Stimulated activated CD4-positive, alpha-beta T cell treated with anti-CD3 and anti-CD28 coated beads, Interleukin-1b, Interleukin-23, amount 100 ng/mL, for 24 hours (primary cell): ENCODE measurements around the gene USH1C.

Experiments used
- DNase-seq, 4 experiments: peaks; one replicate each; pipeline ENCODE4 v3.0.0-alpha.2; 2020; ENCODE audit warnings: low read depth in 4 of 4, low spot score in 1 of 4

USH1C gene

GRCh38 chr11:17477361-17477760 is 66.9 kb downstream of the USH1C start:
- DNase-seq = no peak

DNA sequence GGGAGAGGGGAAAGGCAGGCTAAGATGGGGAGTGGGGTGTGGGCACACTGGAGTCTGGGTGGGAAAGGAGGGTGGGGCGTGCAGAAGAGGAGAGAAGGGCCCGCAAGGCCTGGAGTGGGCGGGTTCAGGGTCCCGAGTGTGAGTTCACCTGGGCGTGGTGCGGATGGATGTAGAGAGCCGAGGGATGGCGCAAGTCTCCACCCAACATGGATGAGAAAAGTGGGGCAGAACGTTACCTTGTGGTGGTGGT is 67.2 kb downstream of the USH1C start:
- no peak for DNase-seq

- DNase-seq = no peak
Measured at GRCh38 chr11:17476317-17477083, 67.7 kb downstream of the USH1C start, which contains the start of gene ABCC8. Gene ABCC8, minus strand, starts transcription at chr11:17476845. Its CDS starts 69 bp downstream, at chr11:17476776.

- DNase-seq = no peak
Measured at GRCh38 chr11:17475666-17476316, 68.4 kb downstream of the USH1C start.

- DNase-seq = no peak
Measured at GRCh38 chr11:17473071-17473744, 71.0 kb downstream of the USH1C start.

DNA sequence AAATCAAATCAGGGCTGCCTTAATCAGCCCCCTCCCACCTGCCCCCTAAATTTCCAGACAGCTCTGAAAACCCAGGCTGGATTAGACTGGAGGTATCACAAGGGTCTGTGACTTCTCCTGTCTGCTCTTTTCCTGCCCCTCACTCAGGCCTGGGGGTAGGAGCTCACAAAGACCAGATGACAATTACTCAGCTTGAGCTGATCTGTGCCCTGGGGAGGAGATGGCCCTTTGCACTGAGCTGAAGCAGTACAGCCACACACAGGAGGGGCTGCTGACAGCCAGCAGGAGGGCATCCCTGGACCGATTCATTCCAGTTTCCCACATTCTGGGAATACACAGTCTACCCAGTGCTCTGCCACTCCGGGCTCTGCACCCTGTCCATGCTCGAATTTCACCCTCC is 71.7 kb downstream of the USH1C start:
- no peak for DNase-seq

DNA sequence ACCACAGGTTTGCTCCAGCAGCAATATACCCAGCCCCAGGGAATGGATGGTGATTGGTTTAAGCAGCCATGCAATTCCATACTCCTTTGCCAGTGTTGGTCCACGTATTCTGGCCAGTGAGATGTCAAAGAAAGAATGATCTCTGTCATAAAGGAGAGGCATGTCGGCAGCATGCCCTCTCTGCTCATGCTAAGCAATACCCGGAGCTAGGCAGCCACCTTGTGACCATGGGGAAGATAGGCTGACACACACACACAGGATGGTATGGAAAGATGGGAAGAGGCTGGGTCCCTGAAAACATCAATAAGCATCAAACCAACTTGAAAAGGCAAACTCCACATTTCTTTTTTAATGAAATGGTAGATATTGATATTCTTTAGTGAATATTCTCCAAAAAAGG is 72.7 kb downstream of the USH1C start:
- DNase-seq = no peak

DNA sequence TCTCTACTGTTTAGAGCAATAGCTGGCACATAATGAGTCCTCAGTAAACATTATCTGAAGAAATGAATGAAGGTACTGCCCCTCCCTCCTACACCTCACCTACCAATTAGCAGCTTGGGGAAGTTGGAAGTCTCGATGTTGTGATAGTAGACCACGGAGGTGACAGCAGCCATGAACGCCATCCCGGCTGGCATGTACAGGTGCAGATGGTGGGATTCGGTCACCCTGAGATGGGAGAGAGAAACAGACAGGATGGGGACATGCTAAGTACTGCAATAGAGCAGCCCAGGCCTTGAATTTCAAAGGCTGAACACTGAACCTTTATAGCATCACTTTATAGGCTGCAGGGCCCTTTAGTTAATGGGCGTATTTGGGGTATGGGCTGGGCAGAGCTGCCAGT is 74.2 kb downstream of the USH1C start:
- no peak for DNase-seq

DNA sequence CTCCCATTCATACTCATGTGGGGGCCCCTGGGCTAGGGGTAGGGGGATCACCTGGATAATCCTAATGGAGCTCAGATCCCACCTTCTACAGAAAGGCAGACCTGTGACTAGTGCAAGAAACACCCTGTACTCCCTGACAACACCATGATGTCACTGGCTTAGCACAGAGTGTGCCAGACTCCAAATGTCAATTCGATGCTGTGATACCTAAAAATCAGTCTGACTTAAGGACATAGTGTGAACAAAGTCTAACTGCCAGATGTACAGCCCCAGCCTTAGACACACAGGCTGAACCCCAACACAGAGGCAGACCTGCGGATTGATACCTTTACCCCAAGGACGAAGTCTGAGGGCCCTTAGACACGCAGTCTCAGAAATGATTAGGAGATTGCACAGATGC is 76.1 kb downstream of the USH1C start:
- DNase-seq = no peak

DNA sequence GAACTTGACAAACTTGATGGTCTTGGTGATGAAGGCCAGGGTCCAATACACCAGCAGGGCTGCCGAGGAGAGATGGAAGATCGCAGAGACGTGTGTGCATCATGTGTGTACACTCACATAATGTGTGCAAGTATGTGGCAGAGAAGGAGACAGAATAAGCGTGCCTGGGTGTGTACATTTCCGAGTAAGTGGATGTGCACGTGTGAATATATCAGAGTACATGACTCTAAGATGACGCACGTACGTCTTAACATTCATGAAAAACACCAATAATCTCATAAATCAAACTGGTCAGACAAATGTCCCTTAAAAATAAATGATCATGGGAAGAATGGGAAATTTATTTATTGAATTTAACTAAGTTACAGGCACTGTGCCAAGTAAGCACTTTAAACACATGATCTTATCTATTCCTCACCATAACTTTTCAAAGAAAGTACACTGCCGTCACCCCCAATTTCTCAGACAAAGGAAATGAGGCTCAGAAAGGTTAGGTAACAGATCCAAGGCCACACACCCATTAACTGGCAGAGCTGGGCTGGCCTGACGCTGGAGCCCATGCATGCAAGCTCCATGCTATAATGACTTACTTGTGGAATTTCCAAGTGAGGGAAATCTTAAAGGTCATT is 80.6 kb downstream of the USH1C start:
- no peak for DNase-seq

DNA sequence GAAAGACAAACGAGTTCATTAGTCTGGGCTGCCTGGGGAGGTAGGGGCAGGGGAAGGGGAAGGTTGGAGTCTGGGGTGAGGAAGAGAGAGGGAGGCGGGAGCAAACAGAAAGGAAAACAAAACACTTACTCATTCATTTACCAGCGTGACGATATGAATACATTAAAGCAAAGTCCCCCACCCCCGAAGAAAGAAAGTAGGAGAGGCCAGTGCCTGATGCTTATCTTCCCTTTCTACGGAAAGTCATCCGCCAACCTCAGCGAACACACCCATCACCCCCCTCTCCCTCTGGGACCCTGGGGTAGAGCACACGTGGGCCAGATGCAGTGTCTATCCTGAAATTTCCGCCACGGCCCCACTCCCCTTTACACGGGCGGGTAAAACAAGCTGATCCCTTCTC is 81.3 kb downstream of the USH1C start:
- DNase-seq = no peak

DNA sequence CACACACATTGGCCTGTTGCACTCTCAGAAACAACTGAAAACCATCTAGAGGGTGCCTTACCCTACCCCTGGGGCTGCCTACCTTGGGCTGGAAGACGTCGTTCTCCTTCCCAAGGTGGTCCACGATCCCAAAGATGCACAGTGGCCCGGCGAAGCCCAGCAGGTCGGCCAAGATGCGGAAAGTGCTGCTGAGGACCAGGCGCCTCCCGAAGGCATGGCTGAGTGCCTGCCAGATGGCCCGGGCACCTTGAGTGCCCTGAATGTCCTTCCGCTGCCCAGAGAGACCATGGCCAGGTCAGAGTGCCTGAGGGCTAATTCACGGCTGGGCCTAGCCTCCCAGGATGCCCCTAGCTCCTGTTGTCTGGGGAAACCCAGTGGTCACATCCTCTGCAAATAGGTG is 83.8 kb downstream of the USH1C start:
- DNase-seq = no peak

DNA sequence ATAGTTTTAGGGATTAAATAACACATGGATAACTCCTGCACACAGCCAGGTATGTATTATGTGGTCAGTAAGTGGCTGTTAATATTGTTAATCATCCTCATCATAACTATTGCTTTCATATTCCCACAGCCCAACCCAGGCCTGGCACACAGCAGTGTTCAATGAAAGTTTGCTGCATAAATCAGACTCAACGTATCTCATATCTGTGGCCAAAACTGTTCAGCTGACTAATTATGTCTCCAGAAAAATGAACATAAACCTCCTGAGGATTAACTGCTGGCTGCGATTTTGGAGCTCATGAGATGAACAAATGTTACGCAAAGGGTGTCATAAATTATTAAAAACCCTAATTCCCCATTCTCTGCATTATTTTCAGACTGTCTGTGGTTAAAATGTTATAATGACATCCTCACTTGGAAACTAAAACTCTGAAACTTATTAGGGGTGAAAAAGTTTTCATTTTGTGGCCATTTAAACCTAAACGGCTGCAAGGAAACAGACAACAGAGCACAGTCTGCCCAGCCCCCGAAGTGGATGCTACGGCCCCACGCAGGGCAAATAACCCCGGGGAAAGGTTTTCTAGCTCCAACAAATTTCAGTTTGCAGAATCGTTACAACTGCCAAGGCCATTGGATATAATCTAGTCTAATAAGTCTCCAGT is 84.8 kb downstream of the USH1C start:
- no peak for DNase-seq

DNA sequence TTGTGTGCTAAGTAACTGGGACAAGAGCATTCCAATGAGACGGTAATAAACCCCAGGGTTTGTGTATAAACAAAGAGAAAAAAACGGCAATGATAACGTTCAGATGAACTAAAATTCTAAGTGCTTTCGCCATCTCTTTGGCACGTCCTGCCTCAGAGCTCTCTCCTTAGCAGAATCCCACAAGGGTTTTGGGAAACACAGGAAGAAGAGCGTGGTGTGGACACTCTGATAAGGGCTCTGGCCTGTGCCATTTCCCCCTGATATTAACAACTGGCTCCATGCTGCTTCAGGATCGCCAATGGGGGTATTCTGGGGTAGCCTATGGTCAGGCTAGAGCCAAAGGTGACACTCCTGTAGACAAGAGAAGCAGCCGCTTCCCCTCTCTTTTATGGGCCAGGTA is 85.9 kb downstream of the USH1C start:
- no peak for DNase-seq

- no peak for DNase-seq
Measured at GRCh38 chr11:17457396-17458173, 86.6 kb downstream of the USH1C start.

DNA sequence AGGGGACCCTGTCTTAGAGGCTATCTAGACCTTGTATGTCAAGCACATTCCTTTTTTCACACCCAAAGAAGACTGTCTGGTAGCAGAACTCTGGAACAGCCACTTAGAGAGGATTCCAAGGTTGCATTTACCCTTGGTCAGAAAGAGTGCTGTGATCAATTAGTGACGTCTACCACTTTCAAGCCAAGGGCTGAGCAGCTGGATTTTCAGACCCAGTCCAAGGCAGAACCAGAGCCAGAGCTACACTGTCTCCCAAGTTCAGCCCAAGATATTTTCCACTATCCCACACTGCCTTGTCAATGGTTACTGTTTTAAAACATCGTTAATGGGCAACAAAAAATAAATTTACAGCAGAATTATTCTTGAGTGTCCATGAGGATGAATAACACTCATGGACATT is 91.5 kb downstream of the USH1C start:
- DNase-seq = no peak

DNA sequence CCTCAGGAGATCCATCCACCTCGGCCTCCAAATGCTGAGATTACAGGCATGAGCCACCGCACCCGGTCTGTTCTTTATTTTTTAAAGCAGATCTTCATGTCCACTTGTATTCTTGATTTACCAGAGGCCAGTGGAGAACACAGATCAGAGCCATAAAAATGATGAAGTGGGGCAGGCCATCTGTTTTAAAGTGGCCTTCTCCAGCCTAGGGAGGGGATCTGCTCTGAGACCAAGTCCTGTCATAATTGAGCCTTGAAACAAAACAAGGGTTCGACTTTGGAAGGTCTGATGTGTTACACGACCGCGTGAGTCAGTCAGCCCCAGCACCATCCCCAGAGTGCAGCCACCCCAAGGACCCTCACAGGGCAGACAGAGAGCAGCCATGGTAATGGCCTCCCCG is 95.1 kb downstream of the USH1C start:
- no peak for DNase-seq

GRCh38 chr11:17446482-17446881 is 97.7 kb downstream of the USH1C start:
- no peak for DNase-seq

- DNase-seq = no peak
Measured at GRCh38 chr11:17445240-17445795, 98.9 kb downstream of the USH1C start.

GRCh38 chr11:17443926-17444690 is 100.1 kb downstream of the USH1C start:
- DNase-seq = no peak
